Peyer's patch (tissue), 4 donors: ENCODE results near the gene LASP1NB.

ENCODE experiments used
- DNase-seq, 3 donors: peaks; one replicate each; pipeline ENCODE4 v3.0.0-alpha.2; 2017 to 2019
- H3K27ac ChIP-seq, 4 donors: fragments of 200-600 bp; sonication (generic); one replicate each; pipeline ENCODE4 v1.5.1; 2016 to 2019
- H3K27me3 ChIP-seq, 2 donors: fragments of 200-600 bp; sonication (generic); one replicate each; pipeline ENCODE4 v1.5.1; 2019
- H3K36me3 ChIP-seq, 3 donors: fragments of 200-600 bp; sonication (generic); one replicate each; pipeline ENCODE4 v1.5.1; 2016 to 2019
- H3K4me1 ChIP-seq, 4 donors: fragments of 200-600 bp; sonication (generic); one replicate each; pipeline ENCODE4 v1.5.1; 2016 to 2019
- H3K4me3 ChIP-seq, 4 donors: fragments of 200-600 bp; sonication (generic); 1 replicate in 3 of 4; 2 replicates in 1 of 4; pipeline ENCODE4 v1.5.1; 2016 to 2019; ENCODE audit warnings: mild to moderate bottlenecking in 1 of 4
- H3K9me3 ChIP-seq, 4 donors: fragments of 200-600 bp; sonication (generic); one replicate each; pipeline ENCODE4 v1.5.1; 2016 to 2019; ENCODE audit warnings: mild to moderate bottlenecking in 1 of 4
- CTCF ChIP-seq, 6 experiments: fragments of 450-650 bp in 4 of 6; fragments of 200-600 bp in 2 of 6; sonication (generic) in 1 of 6; IDR thresholded peaks; one replicate each; pipeline ENCODE4 v1.5.1; 2017 to 2019; ENCODE audit warnings: antibody characterized with exemption in 6 of 6, mild to moderate bottlenecking in 3 of 6, moderate library complexity in 1 of 6
- POLR2A ChIP-seq, 2 donors: fragments of 450-650 bp; IDR thresholded peaks; one replicate each; pipeline ENCODE4 v1.5.1; 2017; ENCODE audit warnings: antibody characterized with exemption in 2 of 2, mild to moderate bottlenecking in 2 of 2, moderate library complexity in 2 of 2

The LASP1NB gene

DNA sequence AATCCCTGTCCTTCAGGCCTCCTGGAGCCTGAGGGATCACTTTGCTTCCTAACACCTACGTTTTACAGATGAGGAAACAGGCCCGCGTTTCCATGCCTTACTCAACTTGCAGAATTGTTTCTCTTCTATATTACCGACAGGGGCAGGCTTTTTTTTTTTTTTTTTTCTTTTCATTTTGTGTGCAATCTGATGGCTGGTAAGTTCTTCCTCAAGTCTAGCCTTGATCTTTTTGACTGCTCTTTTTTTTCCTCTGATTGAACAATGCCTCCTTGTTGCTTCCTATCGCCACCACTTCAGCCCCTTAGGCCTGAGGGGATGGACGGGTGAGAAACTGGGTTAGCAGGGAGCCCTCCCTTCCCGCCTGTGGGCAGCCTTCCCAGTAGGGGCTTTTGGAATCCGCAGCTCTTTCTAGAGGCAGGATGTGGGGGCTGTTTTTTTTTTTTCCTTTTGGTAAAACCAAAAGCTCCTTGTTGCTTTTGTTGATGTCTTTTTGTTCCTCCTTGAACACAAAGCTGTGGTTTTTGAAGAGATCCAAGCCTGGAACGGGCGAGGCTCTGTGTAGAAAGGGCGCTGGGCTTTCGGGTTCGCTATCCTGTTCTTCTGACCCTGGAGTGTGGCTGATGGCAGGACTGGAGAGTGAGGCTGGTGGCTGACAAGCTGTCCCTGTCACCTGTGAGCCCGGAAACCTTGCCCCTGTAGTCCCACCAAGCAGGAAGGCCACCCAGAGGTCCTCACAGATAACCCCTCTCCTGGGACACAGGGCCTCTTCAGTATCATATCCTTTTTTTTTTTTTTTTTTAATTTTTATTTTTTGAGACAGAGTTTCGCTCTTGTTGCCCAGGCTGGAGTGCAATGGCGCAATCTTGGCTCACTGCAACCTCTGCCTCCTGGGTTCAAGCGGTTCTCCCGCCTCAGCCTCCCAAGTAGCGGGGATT is 41.6 kb upstream of the LASP1NB start:
- no peaks in the 10 kb centered on the region for H3K27me3 ChIP-seq
- H3K9me3 ChIP-seq: no peaks in the 10 kb centered on the region
- DNase-seq: no peak
- peaks cover 25 to 99% (median 50%) of the 10 kb centered on the region in 4 donors for H3K4me1 ChIP-seq
- TF ChIP-seq POLR2A (IDR thresholded peaks at IDR 0.05) (no peak), CTCF (IDR thresholded peaks at IDR 0.05) (peak in 1 of 6 experiments; percentile 14)
- no peak overlapping the region for H3K4me3 ChIP-seq
- H3K36me3 ChIP-seq: peaks cover 0 to 56% (median 0%) of the 10 kb centered on the region in 3 donors
- H3K27ac ChIP-seq: peak overlapping the region; percentile 55 to 89 (median 74)

- Histone ChIP-seq H3K9me3 (no peaks in the 10 kb centered on the region), H3K4me3 (peak overlapping the region in 1 of 4 donors; percentile 25), H3K4me1 (peaks cover 22 to 99% (median 45%) of the 10 kb centered on the region in 4 donors), H3K27me3 (no peaks in the 10 kb centered on the region), H3K27ac (peak overlapping the region in 3 of 4 donors; percentile 67 to 89 (median 89)), H3K36me3 (peaks cover 0 to 56% (median 0%) of the 10 kb centered on the region in 3 donors)
- TF ChIP-seq POLR2A (IDR thresholded peaks at IDR 0.05): peak in 1 of 2 donors; percentile 28
- TF ChIP-seq CTCF (IDR thresholded peaks at IDR 0.05): no peak
- DNase-seq: peak in 2 of 3 donors; percentile 82 to 88
Observed at GRCh38 chr17:38885044-38885727, 40.2 kb upstream of the LASP1NB start.

DNA sequence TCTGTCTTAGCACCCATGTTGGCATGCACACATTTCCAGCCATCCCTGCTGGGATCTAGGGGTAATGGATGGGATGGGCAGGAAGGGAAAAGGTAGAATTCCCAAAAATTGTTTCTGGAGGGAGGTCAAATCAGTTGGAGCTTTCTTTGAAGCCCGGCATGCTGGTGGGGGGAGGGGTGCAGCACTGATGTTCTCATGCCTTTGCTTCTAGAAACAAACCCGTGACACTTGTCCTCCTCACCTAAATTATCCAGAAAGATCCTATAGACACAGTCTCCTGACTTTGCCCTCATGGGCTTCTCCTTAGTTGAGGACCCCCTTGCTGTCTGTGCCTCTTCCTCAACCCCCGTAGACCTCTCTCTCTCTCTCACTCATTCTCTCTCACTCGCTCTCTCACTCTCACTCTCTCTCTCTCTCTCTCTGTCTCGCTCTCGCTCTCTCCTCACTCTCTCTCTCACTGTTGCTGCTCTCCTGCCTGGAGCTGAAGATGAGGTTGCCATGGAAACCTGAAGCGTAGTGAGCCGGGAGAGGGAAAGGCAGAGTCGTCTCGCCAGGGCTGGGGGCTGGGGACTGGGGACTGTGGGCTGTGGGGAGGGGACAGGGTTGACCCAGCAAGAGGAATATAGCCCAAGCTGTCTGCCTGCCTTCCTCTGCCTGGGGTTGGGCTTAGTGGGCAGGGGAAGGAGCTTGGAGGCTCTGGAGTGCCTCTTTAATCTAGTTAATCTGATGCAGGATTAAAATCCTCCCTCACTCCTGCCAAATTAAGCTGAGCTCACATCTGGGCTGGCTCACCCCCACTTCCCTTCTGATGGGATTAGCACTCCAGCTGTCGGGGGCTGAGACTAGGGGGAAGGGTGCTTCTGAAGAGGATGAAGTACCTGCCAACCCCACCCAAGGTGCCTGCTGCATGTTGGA is 39.4 kb upstream of the LASP1NB start:
- TF ChIP-seq POLR2A (IDR thresholded peaks at IDR 0.05) (no peak), CTCF (IDR thresholded peaks at IDR 0.05) (no peak)
- H3K36me3 ChIP-seq: peaks cover 0 to 58% (median 0%) of the 10 kb centered on the region in 3 donors
- peak overlapping the region in 3 of 4 donors; percentile 67 to 89 (median 89) for H3K27ac ChIP-seq
- DNase-seq: no peak
- H3K9me3 ChIP-seq: no peaks in the 10 kb centered on the region
- H3K4me3 ChIP-seq: peak overlapping the region in 2 of 4 donors; percentile 7 to 25
- H3K4me1 ChIP-seq: peaks cover 14 to 97% (median 39%) of the 10 kb centered on the region in 4 donors
- no peaks in the 10 kb centered on the region for H3K27me3 ChIP-seq

GRCh38 chr17:38886643-38887010 is 38.8 kb upstream of the LASP1NB start:
- peak overlapping the region in 2 of 4 donors; percentile 7 to 25 for H3K4me3 ChIP-seq

More at GRCh38 chr17:38886643-38887010, 38.8 kb upstream of the LASP1NB start:
- TF ChIP-seq CTCF (IDR thresholded peaks at IDR 0.05) (no peak), POLR2A (IDR thresholded peaks at IDR 0.05) (peak; percentile 31 to 58)
- peaks cover 0 to 58% (median 0%) of the 10 kb centered on the region in 3 donors for H3K36me3 ChIP-seq
- H3K4me1 ChIP-seq: peaks cover 12 to 91% (median 36%) of the 10 kb centered on the region in 4 donors
- H3K9me3 ChIP-seq: no peaks in the 10 kb centered on the region
- H3K27ac ChIP-seq: peak overlapping the region in 3 of 4 donors; percentile 67 to 89 (median 89)
- no peaks in the 10 kb centered on the region for H3K27me3 ChIP-seq
- DNase-seq: peak in 2 of 3 donors; percentile 80 to 81
